HepG2 (cell line): Measurements from ENCODE around the gene SDC1. TPM values are rescaled to one million over a fixed set of nuclear protein-coding genes. Genes with fewer than 3 reads are reported as not detected.

Experiments used
- AGO1 ChIP-seq: fragments of 200-400 bp; formaldehyde crosslinking; IDR thresholded peaks from 2 replicates; pipeline ENCODE4 v1.6.1; 2017; ENCODE audit warnings: mild to moderate bottlenecking, low read depth, low read length, moderate library complexity; ENCODE audit not compliant: poor library complexity, severe bottlenecking
- ATF6 ChIP-seq: sonication (generic); formaldehyde crosslinking; conservative IDR thresholded peaks from 2 replicates; pipeline ENCODE4 v1.4.0; 2020; ENCODE audit warnings: missing genetic modification reagents
- CEBPG ChIP-seq: IDR thresholded peaks from 2 replicates; pipeline ENCODE4 v1.6.1; 2016
- CENPT ChIP-seq: sonication (generic); formaldehyde crosslinking; IDR thresholded peaks from 2 replicates; pipeline ENCODE4 v1.8.0; 2022; ENCODE audit warnings: low read depth, mild to moderate bottlenecking, moderate library complexity, missing genetic modification reagents
- FOXP1 ChIP-seq, 2 experiments: fragments of 450-650 bp in 1 of 2; IDR thresholded peaks; 2 replicates each; pipeline ENCODE4 v1.6.1; 2017 to 2018; ENCODE audit warnings: antibody characterized with exemption in 1 of 2
- HOXD1 ChIP-seq: sonication (generic); formaldehyde crosslinking; IDR thresholded peaks from 2 replicates; pipeline ENCODE4 v1.5.0; 2020; ENCODE audit warnings: missing genetic modification reagents
- KAT2B ChIP-seq: fragments of 150-350 bp; IDR thresholded peaks from 2 replicates; pipeline ENCODE4 v1.6.1; 2014; ENCODE audit warnings: low read depth, low read length, borderline replicate concordance
- MBNL3 ChIP-seq: fragments of 250-450 bp; sonication (Bioruptor Pico); conservative IDR thresholded peaks from 2 replicates; pipeline ENCODE4 v1.8.0; 2022; ENCODE audit warnings: mild to moderate bottlenecking, inconsistent platforms
- PCBP1 ChIP-seq: fragments of 200-400 bp; formaldehyde crosslinking; IDR thresholded peaks from 2 replicates; pipeline ENCODE4 v1.6.1; 2017; ENCODE audit warnings: mild to moderate bottlenecking, low read depth, low read length, borderline replicate concordance
- POLR2G ChIP-seq: fragments of 200-400 bp; formaldehyde crosslinking; IDR thresholded peaks from 2 replicates; pipeline ENCODE4 v1.6.1; 2018; ENCODE audit warnings: mild to moderate bottlenecking, low read depth, low read length, moderate library complexity
- U2AF1 ChIP-seq: fragments of 200-400 bp; formaldehyde crosslinking; optimal IDR thresholded peaks from 2 replicates; pipeline ENCODE3; 2017; ENCODE audit warnings: mild to moderate bottlenecking, low read depth, low read length
- ZBTB1 ChIP-seq: sonication (generic); formaldehyde crosslinking; IDR thresholded peaks from 2 replicates; pipeline ENCODE4 v1.4.0; 2020; ENCODE audit warnings: missing genetic modification reagents, borderline replicate concordance
- ZEB1 ChIP-seq: IDR thresholded peaks from 2 replicates; pipeline ENCODE4 v1.6.1; 2012; ENCODE audit warnings: mild to moderate bottlenecking, low read depth, inconsistent platforms; ENCODE audit not compliant: insufficient replicate concordance
- ZNF12 ChIP-seq: sonication (generic); formaldehyde crosslinking; IDR thresholded peaks from 2 replicates; pipeline ENCODE4 v1.5.0; 2020; ENCODE audit warnings: missing genetic modification reagents
- ZNF296 ChIP-seq: sonication (generic); formaldehyde crosslinking; conservative IDR thresholded peaks from 2 replicates; pipeline ENCODE4 v1.5.0; 2020; ENCODE audit warnings: mild to moderate bottlenecking, missing genetic modification reagents
- ZNF441 ChIP-seq: sonication (generic); formaldehyde crosslinking; IDR thresholded peaks from 2 replicates; pipeline ENCODE4 v1.7.0; 2021; ENCODE audit warnings: missing genetic modification reagents, borderline replicate concordance
- ZNF510 ChIP-seq: sonication (generic); formaldehyde crosslinking; IDR thresholded peaks from 2 replicates; pipeline ENCODE4 v1.4.0; 2020; ENCODE audit warnings: low read depth, mild to moderate bottlenecking, missing genetic modification reagents
- ZNF713 ChIP-seq: sonication (generic); formaldehyde crosslinking; IDR thresholded peaks from 2 replicates; pipeline ENCODE4 v1.4.0; 2020; ENCODE audit warnings: mild to moderate bottlenecking, missing genetic modification reagents
- ZNF816 ChIP-seq: sonication (generic); formaldehyde crosslinking; IDR thresholded peaks from 2 replicates; pipeline ENCODE4 v1.8.0; 2022; ENCODE audit warnings: missing genetic modification reagents, mild to moderate bottlenecking, borderline replicate concordance
- ZNF850 ChIP-seq: sonication (generic); formaldehyde crosslinking; conservative IDR thresholded peaks from 2 replicates; pipeline ENCODE4 v1.9.0; 2021; ENCODE audit warnings: mild to moderate bottlenecking, missing genetic modification reagents
- ZSCAN12 ChIP-seq: sonication (generic); formaldehyde crosslinking; IDR thresholded peaks from 2 replicates; pipeline ENCODE4 v1.9.0; 2021; ENCODE audit warnings: mild to moderate bottlenecking, missing genetic modification reagents
- ZSCAN25 ChIP-seq: sonication (generic); formaldehyde crosslinking; IDR thresholded peaks from 2 replicates; pipeline ENCODE4 v1.8.0; 2022; ENCODE audit warnings: mild to moderate bottlenecking, missing genetic modification reagents
- polyA plus RNA-seq, 8 experiments: library from polyadenylated mRNA; depleted of rRNA in 3 of 8; stranded (reverse) in 7 of 8; unstranded in 1 of 8; fragments of >200 nt; fragmentation: Illumina TruSeq in 4 of 8; extraction: Trizol in 4 of 8; gene quantifications; 2 replicates each; pipeline versions ENCODE4 v1.2.1 to v1.2.3, GENCODE V29; 2011 to 2016; ENCODE audit warnings: low read depth in 4 of 8, missing spikeins in 1 of 8, mixed read lengths in 1 of 8; ENCODE audit not compliant: insufficient read depth in 1 of 8
- total RNA-seq, 5 experiments: library from RNA; depleted of rRNA; stranded (reverse); fragments of >200 nt; fragmentation: Illumina TruSeq; extraction: Trizol; gene quantifications; 2 replicates each; pipeline ENCODE4 v1.2.3, GENCODE V29; 2016; ENCODE audit warnings: low read depth in 1 of 5
- TF ChIP-seq, protein P1 (sequence below): sonication (generic); formaldehyde crosslinking; IDR thresholded peaks from 2 replicates; pipeline ENCODE4 v1.5.0; 2020; ENCODE audit warnings: missing genetic modification reagents, mild to moderate bottlenecking, borderline replicate concordance
- TF ChIP-seq, protein P2 (sequence below): sonication (generic); formaldehyde crosslinking; IDR thresholded peaks from 2 replicates; pipeline ENCODE4 v1.4.0; 2020; ENCODE audit warnings: mild to moderate bottlenecking, missing genetic modification reagents
- TF ChIP-seq, protein P3 (sequence below): IDR thresholded peaks from 2 replicates; pipeline ENCODE4 v1.6.1; 2016; ENCODE audit warnings: missing compliant biosample characterization, missing genetic modification reagents, borderline replicate concordance

Gene SDC1
- total and polyA plus RNA-seq, 2 of the 13 experiments (the other 11 are each of a cell fraction or from before 2014, with no cell fraction given), result 108 to 119 TPM

GRCh38 chr2:20224716-20225293 lies at the start of gene SDC1 (continued):
- no peak for TF ChIP-seq ATF6 (CRISPR knock-in tag)
- TF ChIP-seq, protein P1, sequence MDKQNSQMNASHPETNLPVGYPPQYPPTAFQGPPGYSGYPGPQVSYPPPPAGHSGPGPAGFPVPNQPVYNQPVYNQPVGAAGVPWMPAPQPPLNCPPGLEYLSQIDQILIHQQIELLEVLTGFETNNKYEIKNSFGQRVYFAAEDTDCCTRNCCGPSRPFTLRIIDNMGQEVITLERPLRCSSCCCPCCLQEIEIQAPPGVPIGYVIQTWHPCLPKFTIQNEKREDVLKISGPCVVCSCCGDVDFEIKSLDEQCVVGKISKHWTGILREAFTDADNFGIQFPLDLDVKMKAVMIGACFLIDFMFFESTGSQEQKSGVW (CRISPR knock-in tag), result no peak
- no peak for TF ChIP-seq HOXD1
- no peak for TF ChIP-seq ZBTB1 (CRISPR knock-in tag)
- no peak for TF ChIP-seq ZNF850 (CRISPR knock-in tag)
- TF ChIP-seq, protein P2, sequence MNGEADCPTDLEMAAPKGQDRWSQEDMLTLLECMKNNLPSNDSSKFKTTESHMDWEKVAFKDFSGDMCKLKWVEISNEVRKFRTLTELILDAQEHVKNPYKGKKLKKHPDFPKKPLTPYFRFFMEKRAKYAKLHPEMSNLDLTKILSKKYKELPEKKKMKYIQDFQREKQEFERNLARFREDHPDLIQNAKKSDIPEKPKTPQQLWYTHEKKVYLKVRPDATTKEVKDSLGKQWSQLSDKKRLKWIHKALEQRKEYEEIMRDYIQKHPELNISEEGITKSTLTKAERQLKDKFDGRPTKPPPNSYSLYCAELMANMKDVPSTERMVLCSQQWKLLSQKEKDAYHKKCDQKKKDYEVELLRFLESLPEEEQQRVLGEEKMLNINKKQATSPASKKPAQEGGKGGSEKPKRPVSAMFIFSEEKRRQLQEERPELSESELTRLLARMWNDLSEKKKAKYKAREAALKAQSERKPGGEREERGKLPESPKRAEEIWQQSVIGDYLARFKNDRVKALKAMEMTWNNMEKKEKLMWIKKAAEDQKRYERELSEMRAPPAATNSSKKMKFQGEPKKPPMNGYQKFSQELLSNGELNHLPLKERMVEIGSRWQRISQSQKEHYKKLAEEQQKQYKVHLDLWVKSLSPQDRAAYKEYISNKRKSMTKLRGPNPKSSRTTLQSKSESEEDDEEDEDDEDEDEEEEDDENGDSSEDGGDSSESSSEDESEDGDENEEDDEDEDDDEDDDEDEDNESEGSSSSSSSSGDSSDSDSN (CRISPR knock-in tag), result peak; percentile 61; the same call in 1 of the 2 replicates
- TF ChIP-seq ZSCAN12 (CRISPR knock-in tag), result peak; percentile 50; the same call in 1 of the 2 replicates
- TF ChIP-seq FOXP1 (IDR thresholded peaks at IDR 0.05), result no peak
- no peak for TF ChIP-seq FOXP1 (CRISPR knock-in tag; IDR thresholded peaks at IDR 0.05)
- TF ChIP-seq, protein P3, sequence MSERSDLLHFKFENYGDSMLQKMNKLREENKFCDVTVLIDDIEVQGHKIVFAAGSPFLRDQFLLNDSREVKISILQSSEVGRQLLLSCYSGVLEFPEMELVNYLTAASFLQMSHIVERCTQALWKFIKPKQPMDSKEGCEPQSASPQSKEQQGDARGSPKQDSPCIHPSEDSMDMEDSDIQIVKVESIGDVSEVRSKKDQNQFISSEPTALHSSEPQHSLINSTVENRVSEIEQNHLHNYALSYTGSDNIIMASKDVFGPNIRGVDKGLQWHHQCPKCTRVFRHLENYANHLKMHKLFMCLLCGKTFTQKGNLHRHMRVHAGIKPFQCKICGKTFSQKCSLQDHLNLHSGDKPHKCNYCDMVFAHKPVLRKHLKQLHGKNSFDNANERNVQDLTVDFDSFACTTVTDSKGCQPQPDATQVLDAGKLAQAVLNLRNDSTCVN (CRISPR knock-in tag), result no peak
- 0 out of 2 replicates have a peak, but pooled peaks have one; percentile 10 for TF ChIP-seq ZSCAN25 (CRISPR knock-in tag)
- TF ChIP-seq ZEB1, result no peak
- no peak for TF ChIP-seq MBNL3
- no peak; the same call in 1 of the 2 replicates for TF ChIP-seq POLR2G
- no peak for TF ChIP-seq AGO1
- TF ChIP-seq ZNF816 (CRISPR knock-in tag), result no peak
- TF ChIP-seq ZNF12 (CRISPR knock-in tag), result no peak
- no peak for TF ChIP-seq ZNF510
- TF ChIP-seq CEBPG (CRISPR knock-in tag), result no peak
- no peak for TF ChIP-seq U2AF1
- TF ChIP-seq ZNF441 (CRISPR knock-in tag), result no peak; the same call in 1 of the 2 replicates
- 0 out of 2 replicates have a peak, but pooled peaks have one; percentile 19 for TF ChIP-seq PCBP1
- TF ChIP-seq ZNF296 (CRISPR knock-in tag), result no peak
- no peak for TF ChIP-seq CENPT
- no peak for TF ChIP-seq KAT2B
- TF ChIP-seq ZNF713 (CRISPR knock-in tag), result no peak
